ENCODE measurements around the gene MEGF11.

The MEGF11 gene

GRCh38 chr15:65956307-65956706 is 297.2 kb downstream of the MEGF11 start:
- no peak for DNase-seq

- DNase-seq, result peak; percentile 51
Measured at GRCh38 chr15:65954289-65954741, 299.2 kb downstream of the MEGF11 start.

- no peak for DNase-seq
Measured at GRCh38 chr15:65953622-65954021, 299.9 kb downstream of the MEGF11 start.

- DNase-seq, result peak; percentile 51
Measured at GRCh38 chr15:65952391-65953053, 301.0 kb downstream of the MEGF11 start.

GRCh38 chr15:65951007-65951406 is 302.5 kb downstream of the MEGF11 start:
- DNase-seq, result no peak

GRCh38 chr15:65949491-65949890 is 304.1 kb downstream of the MEGF11 start:
- no peak for DNase-seq

GRCh38 chr15:65949011-65949410 is 304.5 kb downstream of the MEGF11 start:
- DNase-seq, result no peak

- DNase-seq, result no peak
Measured at GRCh38 chr15:65948383-65948782, 305.2 kb downstream of the MEGF11 start.

- DNase-seq, result peak; percentile 40
Measured at GRCh38 chr15:65947041-65947440, 306.5 kb downstream of the MEGF11 start.

- DNase-seq, result no peak
Measured at GRCh38 chr15:65945616-65946015, 307.9 kb downstream of the MEGF11 start.

GRCh38 chr15:65944404-65944803 is 309.1 kb downstream of the MEGF11 start:
- DNase-seq, result no peak

- peak; percentile 24 for DNase-seq
Measured at GRCh38 chr15:65942436-65942835, 311.1 kb downstream of the MEGF11 start.

- DNase-seq, result peak; percentile 35
Measured at GRCh38 chr15:65940618-65940909, 313.0 kb downstream of the MEGF11 start.

- DNase-seq, result peak; percentile 92
Measured at GRCh38 chr15:65939901-65940617, 313.5 kb downstream of the MEGF11 start.

- no peak for DNase-seq
Measured at GRCh38 chr15:65938604-65939003, 314.9 kb downstream of the MEGF11 start.

- DNase-seq, result peak; percentile 26
Measured at GRCh38 chr15:65937476-65937875, 316.1 kb downstream of the MEGF11 start.

GRCh38 chr15:65937054-65937453 is 316.5 kb downstream of the MEGF11 start:
- DNase-seq, result no peak

GRCh38 chr15:65936282-65936681 is 317.3 kb downstream of the MEGF11 start:
- no peak for DNase-seq

GRCh38 chr15:65935391-65935790 is 318.2 kb downstream of the MEGF11 start:
- no peak for DNase-seq

GRCh38 chr15:65931221-65931620 is 322.3 kb downstream of the MEGF11 start:
- DNase-seq, result no peak

- DNase-seq, result no peak
Measured at GRCh38 chr15:65930134-65930533, 323.4 kb downstream of the MEGF11 start.

- no peak for DNase-seq
Measured at GRCh38 chr15:65929573-65929972, 324.0 kb downstream of the MEGF11 start.

- no peak for DNase-seq
Measured at GRCh38 chr15:65927545-65927944, 326.0 kb downstream of the MEGF11 start.

GRCh38 chr15:65926899-65927298 is 326.7 kb downstream of the MEGF11 start:
- no peak for DNase-seq

GRCh38 chr15:65926459-65926858 is 327.1 kb downstream of the MEGF11 start:
- no peak for DNase-seq
